ENCODE measurements around the gene RAI1. TPM values are rescaled to one million over a fixed set of nuclear protein-coding genes. Genes with fewer than 3 reads are reported as not detected.

Gene RAI1
- 10 to 100 TPM; 12.4 to 17.6 TPM for total RNA-seq

DNA sequence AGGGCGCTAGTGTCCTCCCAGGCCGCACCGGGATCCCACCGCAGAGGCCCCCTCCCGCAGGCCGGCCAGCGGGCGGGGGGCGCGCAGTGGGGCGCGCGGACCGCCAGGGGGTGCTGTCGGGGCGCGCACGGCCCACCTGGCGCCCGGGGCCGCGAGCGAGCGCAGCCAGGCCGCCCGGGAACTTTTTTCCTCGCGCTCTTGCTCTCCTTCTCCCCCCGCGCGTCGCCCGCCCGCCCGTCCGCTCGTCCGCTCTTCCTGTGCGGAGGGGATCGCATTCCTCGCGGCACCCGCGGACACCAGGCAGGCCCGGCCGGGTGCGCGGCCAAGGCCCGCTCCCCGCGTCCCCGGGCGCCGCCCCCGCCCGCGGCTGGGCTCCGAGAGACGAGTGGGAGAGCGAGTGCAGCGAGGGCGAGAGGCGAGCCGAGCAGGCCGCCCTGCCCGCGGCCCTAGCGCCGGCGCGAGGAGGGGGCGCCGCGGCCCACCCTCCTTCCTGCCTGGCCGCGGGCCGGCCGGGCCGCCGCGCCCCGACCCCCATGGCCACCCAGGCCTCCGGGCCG lies at the start of gene RAI1:
RAI1 (plus strand) TSS at position 272 of the 557 bp plus-strand sequence. CDS start 111,491 bp downstream, outside the sequence.

DNA sequence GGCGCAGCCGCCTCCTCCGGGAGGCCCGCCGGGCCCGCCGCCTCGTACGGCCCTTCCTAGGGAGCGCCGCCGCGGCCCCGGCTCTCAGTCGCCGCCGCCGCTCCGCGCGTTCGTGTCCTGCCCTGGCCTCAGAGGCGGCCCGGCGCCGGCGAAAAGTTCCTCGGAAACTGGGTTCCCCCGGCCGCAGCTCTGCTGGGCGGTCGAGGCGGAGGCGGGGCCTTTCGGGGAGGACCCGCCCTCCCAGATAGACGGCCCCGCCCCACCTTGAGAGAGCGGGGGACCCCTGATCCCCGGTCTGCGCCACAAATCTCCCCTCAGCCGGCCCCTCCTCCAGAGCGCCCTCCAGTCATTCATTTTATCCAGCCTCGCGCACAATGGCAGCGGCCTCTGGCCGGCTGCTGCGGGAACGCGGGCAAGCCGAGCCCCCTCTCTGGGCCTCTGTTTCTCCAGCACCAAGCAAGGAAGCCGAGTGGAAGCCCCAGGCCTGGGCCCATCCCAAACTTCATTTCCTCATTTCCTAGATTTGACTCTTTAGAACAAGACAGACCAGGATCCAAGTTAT lies 155.6 kb downstream of the RAI1 start, which contains the start of gene SREBF1:
SREBF1 (minus strand) TSS at position 169 of the 562 bp plus-strand sequence. CDS start 169 bp downstream, outside the sequence.

Small RNAs within 50 kb of the gene (small RNA-seq; reads per million reads assigned to genes)
- 49.1 to 58.8 reads per million in 2 donors for gene MIR33B
- gene MIR6777, result 0 to 0.69 reads per million in 2 donors
- gene RF02177, result 0 reads per million in 2 donors
- gene RF02178, result 0 reads per million in 2 donors

Other genes with a start within 250 kb of the RAI1 start
- 10 to 100 TPM; 11.4 to 11.7 TPM for gene MED9, start 204.5 kb upstream of the RAI1 start, total RNA-seq
- gene RASD1, start 185.1 kb upstream of the RAI1 start, total RNA-seq, result 1 to 10 TPM; 1.7 TPM
- 10 to 100 TPM; 45.3 to 48.2 TPM for gene PEMT, start 89.8 kb upstream of the RAI1 start, total RNA-seq
- gene SREBF1, start 155.5 kb downstream of the RAI1 start, total RNA-seq, result 100 to 1,000 TPM; 116 to 136 TPM

Measured in melanocyte of skin (primary cell).